Measurements from ENCODE around the gene SRSF3.

DNA sequence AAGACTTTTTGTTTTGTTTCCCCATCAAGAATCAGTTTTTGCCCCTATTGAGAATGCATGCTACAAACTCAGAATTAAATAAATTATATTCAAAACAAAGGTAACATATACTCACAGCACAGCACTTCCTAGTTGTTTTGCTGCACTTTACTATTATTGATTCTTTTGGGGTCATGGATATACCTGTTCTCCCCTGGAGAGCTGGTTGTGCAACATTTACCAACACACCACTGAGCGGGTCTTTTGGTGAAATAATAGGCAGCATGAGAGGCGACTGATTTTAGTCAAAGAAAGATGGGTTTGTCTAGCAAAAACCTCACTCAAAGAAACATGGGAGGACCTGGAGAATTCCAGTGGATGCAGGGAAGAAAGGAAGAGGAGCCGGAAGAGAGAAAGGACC is 44.4 kb downstream of the SRSF3 start:
- no peak for TF ChIP-seq EP300 (IDR thresholded peaks at IDR 0.05)
- TF ChIP-seq, protein P1, sequence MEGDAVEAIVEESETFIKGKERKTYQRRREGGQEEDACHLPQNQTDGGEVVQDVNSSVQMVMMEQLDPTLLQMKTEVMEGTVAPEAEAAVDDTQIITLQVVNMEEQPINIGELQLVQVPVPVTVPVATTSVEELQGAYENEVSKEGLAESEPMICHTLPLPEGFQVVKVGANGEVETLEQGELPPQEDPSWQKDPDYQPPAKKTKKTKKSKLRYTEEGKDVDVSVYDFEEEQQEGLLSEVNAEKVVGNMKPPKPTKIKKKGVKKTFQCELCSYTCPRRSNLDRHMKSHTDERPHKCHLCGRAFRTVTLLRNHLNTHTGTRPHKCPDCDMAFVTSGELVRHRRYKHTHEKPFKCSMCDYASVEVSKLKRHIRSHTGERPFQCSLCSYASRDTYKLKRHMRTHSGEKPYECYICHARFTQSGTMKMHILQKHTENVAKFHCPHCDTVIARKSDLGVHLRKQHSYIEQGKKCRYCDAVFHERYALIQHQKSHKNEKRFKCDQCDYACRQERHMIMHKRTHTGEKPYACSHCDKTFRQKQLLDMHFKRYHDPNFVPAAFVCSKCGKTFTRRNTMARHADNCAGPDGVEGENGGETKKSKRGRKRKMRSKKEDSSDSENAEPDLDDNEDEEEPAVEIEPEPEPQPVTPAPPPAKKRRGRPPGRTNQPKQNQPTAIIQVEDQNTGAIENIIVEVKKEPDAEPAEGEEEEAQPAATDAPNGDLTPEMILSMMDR (IDR thresholded peaks at IDR 0.05), result no peak

Measured in gastroesophageal sphincter (tissue), 3 donors.